ENCODE data around the gene SLC12A8.
A peak's percentile ranks its signal among the peaks of the same experiment; 100 is the strongest.

SLC12A8 gene

GRCh38 chr3:125072301-125072700 lies 140.2 kb downstream of the SLC12A8 start:
- Histone ChIP-seq H3K4me3 (no peak overlapping the region), H3K27ac (no peak overlapping the region)
- no peak for TF ChIP-seq CTCF (IDR thresholded peaks at IDR 0.05)
- DNase-seq (ENCODE audit: low spot score), result no peak

- no peak for DNase-seq (ENCODE audit: low spot score)
- Histone ChIP-seq H3K27ac (no peak overlapping the region), H3K4me3 (no peak overlapping the region)
- no peak for TF ChIP-seq CTCF (IDR thresholded peaks at IDR 0.05)
Observed at GRCh38 chr3:125069968-125070745, 142.4 kb downstream of the SLC12A8 start.

GRCh38 chr3:125069452-125069851 lies 143.1 kb downstream of the SLC12A8 start:
- no peak overlapping the region for H3K4me3 ChIP-seq
- no peak for DNase-seq (ENCODE audit: low spot score)
- TF ChIP-seq CTCF (IDR thresholded peaks at IDR 0.05), result no peak
- no peak overlapping the region for H3K27ac ChIP-seq

GRCh38 chr3:125068265-125068664 lies 144.3 kb downstream of the SLC12A8 start:
- no peak for DNase-seq (ENCODE audit: low spot score)
- TF ChIP-seq CTCF (IDR thresholded peaks at IDR 0.05), result no peak
- no peak overlapping the region for H3K4me3 ChIP-seq
- no peak overlapping the region for H3K27ac ChIP-seq

GRCh38 chr3:125067225-125067624 lies 145.3 kb downstream of the SLC12A8 start:
- Histone ChIP-seq H3K27ac (no peak overlapping the region), H3K4me3 (no peak overlapping the region)
- DNase-seq (ENCODE audit: low spot score), result no peak
- TF ChIP-seq CTCF (IDR thresholded peaks at IDR 0.05), result no peak

- peak overlapping the region; percentile 11 to 80 for H3K27ac ChIP-seq
- no peak for DNase-seq (ENCODE audit: low spot score)
- no peak for TF ChIP-seq CTCF (IDR thresholded peaks at IDR 0.05)
- no peak overlapping the region for H3K4me3 ChIP-seq
Observed at GRCh38 chr3:125062904-125063618, 149.5 kb downstream of the SLC12A8 start.

GRCh38 chr3:125061646-125062045 lies 150.9 kb downstream of the SLC12A8 start:
- DNase-seq (ENCODE audit: low spot score), result no peak
- Histone ChIP-seq H3K4me3 (peak overlapping the region; percentile 3), H3K27ac (peak overlapping the region; percentile 61 to 80)
- TF ChIP-seq CTCF (IDR thresholded peaks at IDR 0.05), result no peak

Data from coronary artery (tissue), 2 donors.